ENCODE measurements around the gene PER2.
A peak's percentile ranks its signal among the peaks of the same experiment; 100 is the strongest.

PER2 gene

GRCh38 chr2:238243496-238244076 is 44.8 kb downstream of the PER2 start:
- H3K4me3 ChIP-seq (ENCODE audit: low read length): no peak overlapping the region
- no peak for TF ChIP-seq ZNF274 (IDR thresholded peaks at IDR 0.05; ENCODE audit: low read depth, low read length)

- no peak overlapping the region for H3K4me3 ChIP-seq (ENCODE audit: low read length)
- no peak for TF ChIP-seq ZNF274 (IDR thresholded peaks at IDR 0.05; ENCODE audit: low read depth, low read length)
Observed at GRCh38 chr2:238242731-238243495, 45.5 kb downstream of the PER2 start.

GRCh38 chr2:238241970-238242369 is 46.4 kb downstream of the PER2 start:
- no peak overlapping the region for H3K4me3 ChIP-seq (ENCODE audit: low read length)
- TF ChIP-seq ZNF274 (IDR thresholded peaks at IDR 0.05; ENCODE audit: low read depth, low read length): no peak

GRCh38 chr2:238240757-238241711 is 47.4 kb downstream of the PER2 start:
- H3K4me3 ChIP-seq (ENCODE audit: low read length): no peak overlapping the region
- TF ChIP-seq ZNF274 (IDR thresholded peaks at IDR 0.05; ENCODE audit: low read depth, low read length): no peak

- H3K4me3 ChIP-seq (ENCODE audit: low read length): peak within 1 kb of the TSS; percentile 68; the same call in 1 of the 2 replicates
- no peak for TF ChIP-seq ZNF274 (IDR thresholded peaks at IDR 0.05; ENCODE audit: low read depth, low read length)
Observed at GRCh38 chr2:238239863-238240756, 48.3 kb downstream of the PER2 start, which contains the start of gene HES6. Gene HES6 (minus strand): TSS chr2:238240038. CDS start chr2:238239905, 133 bp downstream.

- no peak for TF ChIP-seq ZNF274 (IDR thresholded peaks at IDR 0.05; ENCODE audit: low read depth, low read length)
- peak overlapping the region; percentile 68; the same call in 1 of the 2 replicates for H3K4me3 ChIP-seq (ENCODE audit: low read length)
Observed at GRCh38 chr2:238239543-238239862, 48.9 kb downstream of the PER2 start.

GRCh38 chr2:238238766-238239542 is 49.5 kb downstream of the PER2 start:
- no peak overlapping the region; the same call in 1 of the 2 replicates for H3K4me3 ChIP-seq (ENCODE audit: low read length)
- no peak for TF ChIP-seq ZNF274 (IDR thresholded peaks at IDR 0.05; ENCODE audit: low read depth, low read length)

- TF ChIP-seq ZNF274 (IDR thresholded peaks at IDR 0.05; ENCODE audit: low read depth, low read length): no peak
- no peak overlapping the region for H3K4me3 ChIP-seq (ENCODE audit: low read length)
Observed at GRCh38 chr2:238238311-238238765, 50.1 kb downstream of the PER2 start.

GRCh38 chr2:238237431-238238135 is 50.8 kb downstream of the PER2 start:
- no peak for TF ChIP-seq ZNF274 (IDR thresholded peaks at IDR 0.05; ENCODE audit: low read depth, low read length)
- H3K4me3 ChIP-seq (ENCODE audit: low read length): no peak overlapping the region

GRCh38 chr2:238236571-238236970 is 51.8 kb downstream of the PER2 start:
- TF ChIP-seq ZNF274 (IDR thresholded peaks at IDR 0.05; ENCODE audit: low read depth, low read length): no peak
- H3K4me3 ChIP-seq (ENCODE audit: low read length): no peak overlapping the region

- TF ChIP-seq ZNF274 (IDR thresholded peaks at IDR 0.05; ENCODE audit: low read depth, low read length): no peak
Observed at GRCh38 chr2:238235856-238236255, 52.6 kb downstream of the PER2 start.

GRCh38 chr2:238235331-238235732 is 53.1 kb downstream of the PER2 start:
- no peak for TF ChIP-seq ZNF274 (IDR thresholded peaks at IDR 0.05; ENCODE audit: low read depth, low read length)
- no peak overlapping the region for H3K4me3 ChIP-seq (ENCODE audit: low read length)

More at GRCh38 chr2:238235856-238236255, 52.6 kb downstream of the PER2 start:
- H3K4me3 ChIP-seq (ENCODE audit: low read length): no peak overlapping the region

Measured in GM08714 (cell line).